NCI-H774 (cell line): ENCODE data around the gene SPTB.

ENCODE experiments used
- DNase-seq: peaks from one replicate; lab custom pipeline; 2025; lab: John Stamatoyannopoulos, UW

SPTB gene

DNA sequence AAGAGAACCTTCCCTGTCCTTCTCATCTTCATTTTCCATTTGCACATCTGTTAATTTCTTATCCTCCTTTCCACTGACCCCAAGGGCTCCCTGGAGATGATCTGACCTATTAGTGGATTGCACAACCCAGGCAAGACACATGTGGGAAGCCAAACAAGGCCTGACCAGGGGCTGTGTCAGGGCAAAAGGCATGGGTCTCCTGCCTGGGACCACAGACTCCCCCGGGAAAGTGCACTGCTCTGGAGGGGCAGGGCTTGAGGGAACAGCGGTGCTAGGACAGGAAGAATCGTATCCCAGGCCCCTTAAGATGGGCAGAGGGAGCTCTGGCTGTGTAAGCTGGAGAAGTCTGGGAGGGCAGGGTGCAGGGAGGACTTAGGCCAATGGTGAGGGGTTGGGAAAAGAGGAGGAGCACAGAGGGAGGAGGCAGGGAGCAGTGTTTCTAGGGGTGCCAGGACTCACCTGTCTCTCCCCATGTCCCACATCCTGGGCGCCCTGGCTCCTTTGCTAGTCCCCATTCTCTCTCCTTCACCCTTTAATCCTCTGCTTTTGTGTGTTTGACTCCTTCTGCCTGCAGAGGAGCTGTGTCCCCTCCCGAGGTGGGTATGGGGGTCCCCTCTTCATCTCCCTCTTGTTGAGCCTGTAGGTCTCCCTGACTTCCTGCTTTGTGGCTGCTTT, 150.2 kb downstream of the SPTB start:
- no peak for DNase-seq

DNA sequence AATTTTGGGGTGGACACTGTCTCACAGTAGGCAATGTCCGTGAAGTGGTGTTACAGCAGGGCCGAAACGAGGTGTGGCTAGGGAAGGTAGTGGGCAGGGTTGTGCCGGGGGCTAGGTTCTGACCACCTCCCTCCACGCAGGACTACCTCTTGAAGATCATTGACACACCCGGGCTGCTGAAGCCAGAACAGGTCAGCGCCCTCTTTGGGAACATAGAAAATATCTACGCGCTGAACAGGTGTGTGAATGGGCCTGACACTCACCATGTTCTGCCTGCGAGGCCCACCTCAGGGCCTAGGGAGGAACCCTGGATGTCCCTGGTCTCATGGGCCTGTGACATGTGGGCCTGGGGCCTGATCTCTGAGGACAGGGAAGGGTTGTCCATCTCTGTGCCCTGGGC, 150.9 kb downstream of the SPTB start:
- DNase-seq, result no peak

DNA sequence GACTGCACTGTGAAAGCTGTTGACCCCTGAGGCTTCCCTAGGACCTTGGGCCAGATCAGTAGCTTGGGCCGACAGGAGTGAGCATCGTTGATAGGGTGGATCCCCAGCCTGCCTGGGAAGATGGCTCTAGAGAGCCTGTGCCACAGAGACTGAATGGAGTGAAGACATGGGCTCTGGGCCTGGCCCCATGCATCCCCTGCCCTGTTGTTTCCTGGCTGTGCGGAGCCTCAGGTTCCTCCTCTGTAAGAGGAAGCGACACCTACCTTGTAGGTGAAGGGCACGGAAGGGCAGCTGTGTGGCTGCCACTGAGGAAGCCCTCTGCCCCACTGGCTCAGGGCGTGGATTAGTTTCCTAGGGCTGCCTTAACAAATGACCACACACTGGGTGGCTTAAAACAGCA, 151.6 kb downstream of the SPTB start:
- no peak for DNase-seq

- no peak for DNase-seq
Observed at GRCh38 chr14:64727551-64728071, 152.1 kb downstream of the SPTB start.

GRCh38 chr14:64726585-64726890, 153.2 kb downstream of the SPTB start:
- no peak for DNase-seq

DNA sequence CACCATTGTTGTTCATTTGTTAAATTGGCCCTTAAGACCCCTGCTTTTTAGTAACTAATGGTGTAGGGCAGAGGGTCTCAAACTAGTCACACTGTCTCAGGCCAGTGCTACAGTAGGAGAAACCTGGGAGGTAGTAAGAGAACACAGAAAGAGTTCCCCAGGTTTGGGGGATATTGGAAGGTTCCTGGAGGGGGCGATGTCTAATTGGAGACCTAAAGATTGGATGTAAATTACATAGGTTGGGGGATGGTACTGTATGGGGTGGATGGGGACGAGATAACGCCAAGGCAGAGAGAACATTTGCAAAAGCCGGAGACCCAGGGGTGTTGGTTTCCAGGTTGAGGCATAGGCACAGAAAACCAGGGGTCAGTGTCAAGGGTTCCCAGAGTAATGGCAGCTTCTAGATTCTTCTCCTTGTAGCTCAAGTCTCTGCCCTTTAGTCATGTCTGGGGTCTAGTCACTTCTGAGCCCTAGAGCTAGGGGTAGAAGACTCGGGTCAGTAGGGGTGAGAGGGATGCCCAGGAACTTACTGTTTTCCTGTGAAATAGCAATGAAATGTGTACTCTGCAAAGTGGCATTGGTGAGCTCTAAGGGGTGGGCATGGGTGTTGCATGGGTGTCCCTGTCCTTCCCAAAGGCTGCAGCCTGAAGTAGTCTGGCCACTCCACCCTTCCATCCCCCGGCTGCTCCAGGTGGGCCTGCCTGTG, 153.7 kb downstream of the SPTB start:
- DNase-seq, result no peak

- no peak for DNase-seq
Observed at GRCh38 chr14:64725261-64725815, 154.4 kb downstream of the SPTB start.

GRCh38 chr14:64724578-64724930, 155.2 kb downstream of the SPTB start:
- DNase-seq, result no peak

GRCh38 chr14:64723691-64724577, 155.8 kb downstream of the SPTB start:
- no peak for DNase-seq

DNA sequence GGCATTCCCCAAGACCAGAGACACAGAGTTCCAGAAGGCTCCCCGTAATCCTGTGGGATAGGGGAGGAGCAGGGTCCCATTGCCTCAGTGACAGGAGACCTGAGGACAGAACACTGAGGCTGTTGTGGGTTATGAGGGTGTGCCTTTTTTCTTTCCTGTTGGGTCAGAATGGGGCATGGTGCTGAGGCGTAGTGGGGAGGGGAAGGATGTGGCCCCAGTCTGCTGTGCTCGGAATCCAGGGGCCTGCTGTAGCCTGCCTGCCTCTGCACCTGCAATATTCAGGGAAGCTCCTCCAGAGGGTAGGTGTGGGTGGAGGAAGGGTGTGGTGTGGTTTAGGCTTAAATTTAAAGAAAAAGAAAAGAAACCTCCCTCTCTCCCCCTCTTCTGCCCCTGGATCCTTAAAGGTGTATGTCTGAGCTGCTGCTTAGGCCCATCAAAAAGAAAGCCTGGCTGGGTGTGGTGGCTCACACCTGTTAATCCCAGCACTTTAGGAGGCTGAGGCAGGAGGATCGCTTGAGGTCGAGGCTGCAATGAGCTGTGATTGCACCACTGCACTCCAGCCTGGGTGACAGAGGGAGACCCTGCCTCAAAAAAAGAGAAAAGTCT, 156.8 kb downstream of the SPTB start:
- DNase-seq, result no peak

GRCh38 chr14:64721899-64722298, 157.8 kb downstream of the SPTB start:
- DNase-seq, result no peak

GRCh38 chr14:64721391-64721791, 158.3 kb downstream of the SPTB start:
- no peak for DNase-seq

- no peak for DNase-seq
Observed at GRCh38 chr14:64720131-64720576, 159.6 kb downstream of the SPTB start.

DNA sequence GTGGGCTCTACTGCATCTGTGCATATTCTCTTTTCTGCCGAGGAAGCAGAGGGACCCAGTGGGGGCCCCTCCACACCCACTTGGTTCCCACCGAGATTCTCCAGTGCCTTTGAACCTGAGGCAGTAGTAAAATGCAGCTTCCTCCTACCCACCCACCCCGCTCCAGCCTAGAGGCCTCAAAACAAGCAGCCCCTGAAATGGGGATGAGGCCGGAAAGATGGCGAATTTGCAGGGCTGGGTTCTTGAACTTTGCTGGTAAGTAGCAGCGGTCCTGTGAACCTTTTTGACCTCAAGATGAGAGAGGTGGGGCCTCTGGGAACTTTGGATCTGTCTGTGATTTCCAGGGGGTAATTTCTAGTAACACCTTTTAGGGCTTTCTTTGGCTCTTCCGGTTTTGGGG, 160.1 kb downstream of the SPTB start:
- DNase-seq, result no peak

GRCh38 chr14:64718762-64719161, 160.9 kb downstream of the SPTB start:
- DNase-seq, result no peak

DNA sequence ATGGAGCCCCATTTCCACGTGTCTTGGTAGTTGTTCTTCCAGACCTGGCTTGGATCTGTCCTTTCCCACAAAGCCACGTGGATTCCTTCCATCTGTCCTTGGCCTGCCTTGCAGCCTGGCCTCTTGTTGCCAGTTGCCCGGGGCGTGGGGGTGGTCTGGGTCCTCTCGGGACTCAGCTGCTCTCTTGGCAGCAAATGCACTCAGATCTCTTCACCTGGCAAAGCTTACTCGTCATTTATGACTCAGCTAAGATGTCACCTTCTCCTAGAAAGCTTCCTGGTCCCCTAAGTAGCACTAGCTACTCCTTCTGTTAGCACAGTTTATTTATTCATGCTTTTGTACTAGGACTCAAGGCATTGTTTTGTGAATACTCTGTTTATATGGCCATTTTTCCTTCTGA, 161.8 kb downstream of the SPTB start:
- no peak for DNase-seq

DNA sequence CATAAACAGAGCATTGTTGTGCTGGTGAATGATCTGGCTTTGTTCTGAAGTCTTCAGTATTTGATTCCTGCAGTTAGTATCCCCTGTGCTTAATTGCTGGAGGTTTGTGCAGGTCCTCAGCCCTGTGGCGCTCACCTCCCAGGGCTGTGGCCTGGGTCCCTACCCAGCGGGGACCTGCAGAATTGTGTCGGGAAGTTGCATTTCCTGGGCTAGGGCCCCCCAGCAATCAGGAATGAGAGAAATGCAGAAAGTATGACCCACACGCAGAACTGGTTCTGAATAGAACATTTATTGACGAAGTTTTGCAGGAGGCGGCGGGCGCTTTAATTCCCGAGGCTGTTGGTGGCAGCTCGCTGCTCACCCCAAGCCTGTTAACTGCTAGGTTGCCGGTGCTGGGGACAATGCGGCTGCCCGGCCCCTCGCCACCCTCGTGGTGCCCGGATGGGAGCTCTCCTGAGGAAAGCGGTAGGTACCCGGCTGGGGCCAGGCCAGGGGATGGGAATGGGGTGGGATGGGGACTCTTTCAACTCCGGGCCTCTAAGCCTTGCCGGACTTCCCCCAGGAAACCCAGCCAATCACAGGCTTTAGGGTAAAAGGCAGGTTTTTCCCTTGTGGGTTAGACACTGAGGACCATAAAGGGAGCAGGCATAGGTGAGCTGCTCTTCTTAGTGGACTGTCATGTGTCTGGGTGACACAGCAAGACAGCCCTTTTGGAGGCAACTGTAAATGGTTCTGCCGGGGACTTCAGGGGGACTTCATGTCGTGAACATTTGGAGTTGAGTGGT, 163.9 kb downstream of the SPTB start:
- no peak for DNase-seq

DNA sequence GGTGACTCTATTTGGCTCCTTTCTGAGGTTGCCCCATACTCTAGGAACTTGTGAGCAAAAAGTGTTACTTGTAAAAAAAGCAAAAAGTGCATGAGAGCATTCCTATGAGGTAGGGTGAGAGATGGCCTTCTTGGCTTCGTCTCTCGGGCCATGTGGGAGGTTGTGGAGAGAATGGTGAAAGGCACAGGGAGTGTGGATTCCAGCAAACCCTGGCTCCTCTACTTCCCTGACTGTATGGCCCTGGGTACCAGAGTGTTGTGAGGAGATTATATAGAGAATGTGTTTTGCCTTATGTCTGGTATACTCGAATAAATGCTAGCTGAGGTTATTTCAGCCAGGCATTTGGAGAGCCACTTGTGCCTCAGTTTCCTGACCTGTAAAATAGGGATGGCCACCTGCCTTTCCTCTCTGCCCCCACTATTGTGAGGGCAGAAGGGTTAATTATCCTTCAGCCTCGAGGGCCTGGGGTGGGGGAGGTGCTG, 164.5 kb downstream of the SPTB start:
- no peak for DNase-seq

- DNase-seq, result no peak
Observed at GRCh38 chr14:64714432-64715025, 165.2 kb downstream of the SPTB start.

DNA sequence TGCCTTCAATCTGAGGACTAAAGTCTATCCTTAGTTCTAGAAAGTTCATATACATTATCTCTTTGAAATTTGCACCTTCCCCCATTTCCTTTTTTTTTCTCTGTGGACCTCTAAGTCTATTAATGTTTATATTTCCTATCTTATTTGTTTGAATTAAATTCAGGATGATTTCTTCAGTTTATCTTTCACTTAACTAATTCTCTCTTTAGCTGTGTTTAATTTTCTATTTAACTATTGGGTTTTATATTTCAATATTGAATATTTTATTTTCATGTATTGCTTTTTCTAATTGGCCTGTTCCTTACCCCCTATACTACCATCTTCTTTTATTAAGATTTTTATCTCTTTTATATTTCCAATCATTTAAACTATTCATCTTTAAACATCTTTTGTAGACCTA, 166.0 kb downstream of the SPTB start:
- no peak for DNase-seq

DNA sequence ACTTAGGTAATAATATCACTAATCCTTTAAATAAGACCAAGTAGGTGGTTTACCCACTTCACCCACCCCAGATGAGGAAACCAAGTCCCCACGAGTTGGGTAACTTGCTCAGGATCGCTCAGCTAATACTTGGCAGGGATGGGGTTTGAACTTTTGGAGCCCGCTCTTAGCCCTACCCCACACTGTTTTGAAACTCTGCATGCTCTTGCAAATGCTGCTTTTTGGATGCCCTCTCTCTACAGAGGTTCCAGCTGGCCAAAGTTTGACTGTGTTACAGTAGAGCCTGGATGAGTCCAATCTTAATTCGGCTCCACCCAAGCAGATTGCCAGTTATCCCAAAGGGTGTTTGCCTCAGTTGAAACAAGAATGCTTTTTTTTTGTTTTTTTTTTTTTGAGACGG, 168.7 kb downstream of the SPTB start:
- no peak for DNase-seq
